Esophagus muscularis mucosa (tissue), 4 donors: Measurements from ENCODE around the gene COG7.

Experiments used
- CTCF ChIP-seq, 3 experiments: fragments of 200-600 bp in 2 of 3; fragments of 450-650 bp in 1 of 3; sonication (generic) in 2 of 3; IDR thresholded peaks; one replicate each; pipeline ENCODE4 v1.5.1; 2017 to 2019; ENCODE audit warnings: antibody characterized with exemption in 3 of 3, mild to moderate bottlenecking in 2 of 3, moderate library complexity in 1 of 3
- EP300 ChIP-seq: sonication (generic); formaldehyde crosslinking; IDR thresholded peaks from one replicate; pipeline ENCODE4 v1.6.1; 2017; ENCODE audit warnings: antibody characterized with exemption
- POLR2A ChIP-seq: fragments of 450-650 bp; IDR thresholded peaks from one replicate; pipeline ENCODE4 v1.6.1; 2017; ENCODE audit warnings: antibody characterized with exemption, moderate library complexity, mild to moderate bottlenecking, low read depth

GRCh38 chr16:23368469-23368868 lies 84.5 kb downstream of the COG7 start:
- TF ChIP-seq CTCF (IDR thresholded peaks at IDR 0.05) (no peak), EP300 (no peak), POLR2A (no peak)
